Epithelial cell of esophagus (primary cell): Measurements from ENCODE around the gene GRIN2A.

ENCODE experiments used
- DNase-seq: peaks from one replicate; pipeline ENCODE4 v3.0.0; 2010; ENCODE audit warnings: low read depth
- H3K4me3 ChIP-seq: 2 replicates; pipeline ENCODE4 v1.5.1; 2011; ENCODE audit warnings: mild to moderate bottlenecking, low read length, control low read depth
- TF ChIP-seq, protein P1 (sequence below): IDR thresholded peaks from 2 replicates; pipeline ENCODE4 v1.5.1; 2011; ENCODE audit warnings: low read depth, mild to moderate bottlenecking, low read length, control low read depth, inconsistent platforms; ENCODE audit not compliant: insufficient read depth; ENCODE audit errors: missing control alignments

GRIN2A gene

DNA sequence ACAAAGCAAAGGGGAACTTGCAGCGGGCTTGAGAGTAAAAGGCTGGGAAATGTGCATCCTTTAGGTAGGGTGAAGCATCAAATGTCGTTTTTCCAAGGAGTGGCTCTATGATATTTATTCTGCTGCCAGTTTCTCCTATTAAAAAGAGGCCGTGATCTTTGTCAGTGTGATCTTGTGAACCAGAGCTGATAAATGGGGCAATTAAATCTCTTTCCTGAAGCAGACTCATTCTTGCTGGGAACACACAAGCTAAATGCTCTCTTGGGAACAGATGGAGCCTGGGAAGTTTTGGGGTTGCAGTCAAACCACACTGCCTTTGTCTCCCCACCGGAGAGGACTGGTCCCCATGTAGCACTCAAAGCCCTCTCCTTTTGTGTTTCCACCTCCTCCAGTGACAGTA, 408.9 kb downstream of the GRIN2A start:
- H3K4me3 ChIP-seq = no peak overlapping the region
- TF ChIP-seq, protein P1, sequence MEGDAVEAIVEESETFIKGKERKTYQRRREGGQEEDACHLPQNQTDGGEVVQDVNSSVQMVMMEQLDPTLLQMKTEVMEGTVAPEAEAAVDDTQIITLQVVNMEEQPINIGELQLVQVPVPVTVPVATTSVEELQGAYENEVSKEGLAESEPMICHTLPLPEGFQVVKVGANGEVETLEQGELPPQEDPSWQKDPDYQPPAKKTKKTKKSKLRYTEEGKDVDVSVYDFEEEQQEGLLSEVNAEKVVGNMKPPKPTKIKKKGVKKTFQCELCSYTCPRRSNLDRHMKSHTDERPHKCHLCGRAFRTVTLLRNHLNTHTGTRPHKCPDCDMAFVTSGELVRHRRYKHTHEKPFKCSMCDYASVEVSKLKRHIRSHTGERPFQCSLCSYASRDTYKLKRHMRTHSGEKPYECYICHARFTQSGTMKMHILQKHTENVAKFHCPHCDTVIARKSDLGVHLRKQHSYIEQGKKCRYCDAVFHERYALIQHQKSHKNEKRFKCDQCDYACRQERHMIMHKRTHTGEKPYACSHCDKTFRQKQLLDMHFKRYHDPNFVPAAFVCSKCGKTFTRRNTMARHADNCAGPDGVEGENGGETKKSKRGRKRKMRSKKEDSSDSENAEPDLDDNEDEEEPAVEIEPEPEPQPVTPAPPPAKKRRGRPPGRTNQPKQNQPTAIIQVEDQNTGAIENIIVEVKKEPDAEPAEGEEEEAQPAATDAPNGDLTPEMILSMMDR = no peak
- DNase-seq = no peak

DNA sequence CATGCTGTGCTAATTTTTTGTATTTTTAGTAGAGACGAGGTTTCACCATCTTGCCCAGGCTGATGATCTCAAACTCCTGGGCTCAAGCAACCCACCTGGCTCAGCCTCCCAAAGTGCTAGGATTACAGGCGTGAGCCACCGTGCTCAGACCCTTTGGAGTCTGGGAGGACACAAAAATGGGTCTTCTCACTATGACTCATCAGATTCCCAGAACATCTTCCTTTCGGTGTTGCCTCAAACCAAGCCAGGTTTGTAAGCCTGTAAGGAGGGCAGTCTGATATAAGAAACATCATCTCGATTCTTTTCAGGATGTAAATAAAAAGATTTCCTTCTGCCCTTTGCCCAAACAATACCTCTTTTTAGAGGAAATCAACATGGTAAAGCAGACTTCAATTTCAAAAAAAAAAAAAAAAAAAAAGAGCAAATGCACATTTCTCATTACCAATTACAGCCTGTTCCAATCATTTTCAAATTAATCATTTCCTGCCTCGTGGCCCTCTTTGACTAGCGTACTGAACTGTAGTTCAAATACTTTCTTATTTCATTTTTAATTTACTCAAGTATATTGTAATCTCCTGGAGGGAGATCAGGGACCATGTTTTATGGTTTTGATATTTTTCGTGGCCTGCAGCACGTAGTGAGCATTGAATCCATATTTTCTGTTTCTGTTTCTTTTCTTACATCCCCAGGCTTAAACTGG, 409.6 kb downstream of the GRIN2A start:
- no peak overlapping the region for H3K4me3 ChIP-seq
- TF ChIP-seq, protein P1 = no peak
- no peak for DNase-seq

DNA sequence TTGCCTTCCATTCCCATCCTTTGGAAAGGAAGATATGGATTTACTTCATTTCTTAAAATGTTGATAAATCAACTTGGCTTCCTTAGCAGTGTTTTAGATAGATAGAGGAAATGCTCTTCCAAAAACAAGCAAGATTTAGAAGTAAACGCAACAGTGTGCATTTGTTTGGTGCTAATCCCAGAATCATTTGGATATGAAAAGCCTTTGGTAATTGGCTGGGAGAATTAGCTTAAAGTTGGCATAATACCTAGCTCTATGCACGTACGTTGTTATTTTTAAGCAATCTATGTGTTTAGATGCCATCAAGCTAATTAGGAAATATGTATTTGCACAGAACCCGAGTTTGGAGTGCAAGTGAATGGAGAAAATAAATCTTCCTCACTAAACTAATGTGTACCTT, 415.3 kb downstream of the GRIN2A start:
- no peak for DNase-seq
- TF ChIP-seq, protein P1 = no peak
- no peak overlapping the region for H3K4me3 ChIP-seq

DNA sequence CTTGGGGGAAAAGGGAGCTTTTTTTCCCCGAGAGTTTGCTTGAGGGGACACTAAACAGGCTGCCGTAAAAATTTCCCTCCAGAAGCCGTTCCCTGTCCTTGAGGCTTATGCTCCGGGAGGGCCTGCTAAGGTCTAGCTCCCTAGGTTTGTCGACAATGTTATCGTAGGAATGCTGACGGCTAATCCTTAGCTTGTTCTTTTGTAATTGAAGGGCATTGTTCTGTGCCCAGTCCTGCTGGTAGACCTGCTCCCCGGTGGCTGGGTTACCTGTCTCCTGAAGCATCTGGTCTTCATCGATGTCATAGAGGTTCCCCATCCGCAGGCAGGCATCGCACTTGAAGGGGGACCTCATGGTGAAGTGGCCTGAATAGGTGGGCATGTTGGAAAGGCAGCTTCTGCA, 418.7 kb downstream of the GRIN2A start:
- TF ChIP-seq, protein P1 = no peak
- no peak for DNase-seq
- H3K4me3 ChIP-seq = no peak overlapping the region

DNA sequence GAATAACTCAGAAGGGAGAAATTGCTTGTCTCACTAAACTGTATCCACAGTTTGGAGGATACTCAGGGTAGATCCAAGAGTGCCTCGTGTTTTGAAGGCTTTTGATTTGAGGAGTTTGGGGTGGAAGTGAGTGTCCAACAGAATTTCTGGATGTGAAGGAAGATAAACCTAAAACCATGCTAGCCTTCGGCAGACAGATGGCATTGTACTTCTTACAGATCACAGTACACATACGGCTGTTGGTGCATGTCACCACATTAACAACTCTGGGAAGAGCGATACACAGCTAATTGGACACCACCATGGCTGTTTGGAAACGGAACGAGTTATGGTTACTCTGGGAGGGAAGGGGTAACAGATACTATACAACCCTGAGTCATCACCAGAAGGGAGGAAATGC, 420.4 kb downstream of the GRIN2A start:
- TF ChIP-seq, protein P1 = no peak
- no peak for DNase-seq

DNA sequence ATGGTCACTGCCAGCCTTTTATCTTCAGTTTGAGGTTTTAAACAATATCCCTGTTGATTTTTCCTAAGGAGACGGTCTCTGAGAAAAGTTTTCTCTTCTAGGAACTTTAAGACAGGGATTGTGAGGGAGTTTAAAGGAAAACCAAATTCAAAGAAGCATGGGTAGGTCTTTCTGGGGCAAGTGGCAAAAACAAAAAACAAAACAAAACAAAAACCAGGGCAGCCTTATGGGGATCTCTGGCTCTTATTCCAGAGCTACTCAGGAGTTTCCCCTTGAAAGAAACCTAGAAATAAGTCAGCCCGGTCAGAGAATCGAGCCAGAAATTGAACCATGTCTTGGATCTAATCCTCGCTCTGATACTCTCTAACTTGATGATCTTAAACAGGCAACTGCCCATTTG, 424.5 kb downstream of the GRIN2A start:
- TF ChIP-seq, protein P1 = no peak
- no peak overlapping the region for H3K4me3 ChIP-seq
- DNase-seq = no peak

More for the DNA sequence above, 420.4 kb downstream of the GRIN2A start:
- no peak overlapping the region for H3K4me3 ChIP-seq

DNA sequence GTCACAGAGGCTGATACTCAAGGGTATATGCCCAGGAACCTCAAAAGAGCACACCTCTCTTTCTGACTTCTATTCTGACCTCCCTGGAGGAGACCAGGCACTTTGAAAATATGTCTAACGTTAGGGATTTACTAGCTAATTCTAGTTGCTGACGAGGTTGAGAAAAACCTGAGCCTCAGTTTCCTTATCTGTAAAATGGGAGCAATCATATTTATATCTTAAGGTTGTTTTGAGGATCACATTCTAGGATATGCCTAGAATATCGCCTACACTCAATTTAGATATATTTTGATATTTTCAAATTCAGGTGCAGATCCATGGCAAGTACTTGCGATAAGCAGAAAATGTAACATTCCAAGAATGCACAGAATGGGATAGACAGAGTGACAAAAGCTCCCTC, 425.8 kb downstream of the GRIN2A start:
- H3K4me3 ChIP-seq = no peak overlapping the region
- TF ChIP-seq, protein P1 = no peak
- DNase-seq = no peak
